Uterus (tissue), 4 donors: ENCODE data around the gene ANKRD1. TPM values are rescaled to one million over a fixed set of nuclear protein-coding genes. Genes with fewer than 3 reads are reported as not detected.

Source experiments
- DNase-seq, 2 donors: peaks; one replicate each; pipeline ENCODE4 v3.0.0-alpha.2; 2019 to 2020
- H3K27ac ChIP-seq, 2 donors: fragments of 200-600 bp; sonication (generic); 1 replicate in 1 of 2; 2 replicates in 1 of 2; pipeline ENCODE4 v1.5.1; 2016 to 2018
- H3K27me3 ChIP-seq, 2 donors: fragments of 200-600 bp; sonication (generic); one replicate each; pipeline ENCODE4 v1.5.1; 2018 to 2019; ENCODE audit warnings: control low read depth in 1 of 2
- H3K36me3 ChIP-seq, 2 donors: fragments of 200-600 bp; sonication (generic); one replicate each; pipeline ENCODE4 v1.5.1; 2019; ENCODE audit warnings: control low read depth in 1 of 2
- H3K4me1 ChIP-seq, 2 donors: fragments of 200-600 bp; sonication (generic); one replicate each; pipeline ENCODE4 v1.5.1; 2018 to 2019; ENCODE audit warnings: control low read depth in 1 of 2
- H3K4me3 ChIP-seq, 2 donors: fragments of 200-600 bp; sonication (generic); 1 replicate in 1 of 2; 2 replicates in 1 of 2; pipeline ENCODE4 v1.5.1; 2018 to 2019; ENCODE audit warnings: mild to moderate bottlenecking in 1 of 2
- H3K9me3 ChIP-seq, 2 donors: fragments of 200-600 bp; sonication (generic); one replicate each; pipeline ENCODE4 v1.5.1; 2019; ENCODE audit warnings: control low read depth in 1 of 2
- CTCF ChIP-seq, 4 experiments: fragments of 200-600 bp in 2 of 4; fragments of 450-650 bp in 2 of 4; sonication (generic) in 2 of 4; IDR thresholded peaks; one replicate each; pipeline ENCODE4 v1.5.1; 2016 to 2019; ENCODE audit warnings: antibody characterized with exemption in 4 of 4, mild to moderate bottlenecking in 2 of 4, moderate library complexity in 1 of 4
- POLR2A ChIP-seq, 2 donors: fragments of 450-650 bp; IDR thresholded peaks; one replicate each; pipeline ENCODE4 v1.6.1; 2016; ENCODE audit warnings: antibody characterized with exemption in 2 of 2, mild to moderate bottlenecking in 1 of 2, moderate library complexity in 1 of 2
- intact Hi-C: fragments of 100-400 bp; cut with DNase I; formaldehyde crosslinking; loops from one replicate; pipeline ENCODE4 v1.15.1; 2023; ENCODE audit warnings: low total_unique reads
- total RNA-seq, 4 donors: library from RNA; depleted of rRNA in 3 of 4; stranded (reverse); fragments of >200 nt in 3 of 4; gene quantifications; one replicate each; pipeline versions ENCODE4 v1.1.0 to v1.2.4, GENCODE V29; 2014 to 2023
- donor health status: DM: yes; HTN: yes; CAD: no.

The ANKRD1 gene
- under 1 TPM in 2 of 4 donors, not detected in 2; 0.35 to 0.64 TPM for total RNA-seq

- no peak within 1 kb of the TSS for H3K4me3 ChIP-seq
- H3K9me3 ChIP-seq: no peaks in the 10 kb centered on the region
- H3K27ac ChIP-seq: no peak within 1 kb of the TSS
- intact Hi-C loops: no loop called here
- no peak for DNase-seq
- H3K27me3 ChIP-seq: no peaks in the 10 kb centered on the region
- H3K4me1 ChIP-seq: no peaks in the 10 kb centered on the region
- no peaks in the 10 kb centered on the region for H3K36me3 ChIP-seq
- TF ChIP-seq POLR2A (IDR thresholded peaks at IDR 0.05) (no peak), CTCF (IDR thresholded peaks at IDR 0.05) (no peak)
Observed at GRCh38 chr10:90920986-90921666, at the start of gene ANKRD1. ANKRD1 (minus strand) TSS chr10:90921087; CDS start chr10:90921027, 60 bp downstream.

- H3K36me3 ChIP-seq: no peaks in the 10 kb centered on the region
- no peaks in the 10 kb centered on the region for H3K9me3 ChIP-seq
- DNase-seq: no peak
- no peaks in the 10 kb centered on the region for H3K4me1 ChIP-seq
- H3K4me3 ChIP-seq: no peak overlapping the region
- intact Hi-C loops: no loop called here
- TF ChIP-seq CTCF (IDR thresholded peaks at IDR 0.05) (no peak), POLR2A (IDR thresholded peaks at IDR 0.05) (no peak)
- H3K27ac ChIP-seq: no peak overlapping the region
- H3K27me3 ChIP-seq: no peaks in the 10 kb centered on the region
Observed at GRCh38 chr10:90969947-90970673, 49.2 kb upstream of the ANKRD1 start.

GRCh38 chr10:90969121-90969534 lies 48.2 kb upstream of the ANKRD1 start:
- TF ChIP-seq CTCF (IDR thresholded peaks at IDR 0.05) (no peak), POLR2A (IDR thresholded peaks at IDR 0.05) (no peak)
- intact Hi-C loops: no loop called here
- Histone ChIP-seq H3K4me1 (no peaks in the 10 kb centered on the region), H3K36me3 (no peaks in the 10 kb centered on the region), H3K27ac (no peak overlapping the region), H3K27me3 (no peaks in the 10 kb centered on the region), H3K9me3 (no peaks in the 10 kb centered on the region), H3K4me3 (no peak overlapping the region)
- no peak for DNase-seq

GRCh38 chr10:90968328-90969081 lies 47.6 kb upstream of the ANKRD1 start:
- Histone ChIP-seq H3K9me3 (no peaks in the 10 kb centered on the region), H3K4me1 (no peaks in the 10 kb centered on the region), H3K4me3 (no peak overlapping the region), H3K27me3 (no peaks in the 10 kb centered on the region), H3K27ac (no peak overlapping the region), H3K36me3 (no peaks in the 10 kb centered on the region)
- no peak for DNase-seq
- TF ChIP-seq CTCF (IDR thresholded peaks at IDR 0.05) (no peak), POLR2A (IDR thresholded peaks at IDR 0.05) (no peak)
- intact Hi-C loops: no loop called here

- Histone ChIP-seq H3K4me3 (no peak overlapping the region), H3K9me3 (no peaks in the 10 kb centered on the region), H3K36me3 (no peaks in the 10 kb centered on the region), H3K27ac (no peak overlapping the region), H3K4me1 (no peaks in the 10 kb centered on the region), H3K27me3 (no peaks in the 10 kb centered on the region)
- TF ChIP-seq CTCF (IDR thresholded peaks at IDR 0.05) (no peak), POLR2A (IDR thresholded peaks at IDR 0.05) (no peak)
- DNase-seq: no peak
- intact Hi-C loops: no loop called here
Observed at GRCh38 chr10:90967865-90968264, 47.0 kb upstream of the ANKRD1 start.
